GM21529 (cell line): ENCODE results near the gene PLIN4.

ENCODE experiments used
- ATAC-seq: cut with Tn5 transposase; IDR thresholded peaks from one replicate; pipeline ENCODE4 v1.9.1; 2021; ENCODE audit not compliant: unreplicated experiment

The PLIN4 gene

GRCh38 chr19:4493104-4493928 is 25.0 kb downstream of the PLIN4 start:
- no peak for ATAC-seq

DNA sequence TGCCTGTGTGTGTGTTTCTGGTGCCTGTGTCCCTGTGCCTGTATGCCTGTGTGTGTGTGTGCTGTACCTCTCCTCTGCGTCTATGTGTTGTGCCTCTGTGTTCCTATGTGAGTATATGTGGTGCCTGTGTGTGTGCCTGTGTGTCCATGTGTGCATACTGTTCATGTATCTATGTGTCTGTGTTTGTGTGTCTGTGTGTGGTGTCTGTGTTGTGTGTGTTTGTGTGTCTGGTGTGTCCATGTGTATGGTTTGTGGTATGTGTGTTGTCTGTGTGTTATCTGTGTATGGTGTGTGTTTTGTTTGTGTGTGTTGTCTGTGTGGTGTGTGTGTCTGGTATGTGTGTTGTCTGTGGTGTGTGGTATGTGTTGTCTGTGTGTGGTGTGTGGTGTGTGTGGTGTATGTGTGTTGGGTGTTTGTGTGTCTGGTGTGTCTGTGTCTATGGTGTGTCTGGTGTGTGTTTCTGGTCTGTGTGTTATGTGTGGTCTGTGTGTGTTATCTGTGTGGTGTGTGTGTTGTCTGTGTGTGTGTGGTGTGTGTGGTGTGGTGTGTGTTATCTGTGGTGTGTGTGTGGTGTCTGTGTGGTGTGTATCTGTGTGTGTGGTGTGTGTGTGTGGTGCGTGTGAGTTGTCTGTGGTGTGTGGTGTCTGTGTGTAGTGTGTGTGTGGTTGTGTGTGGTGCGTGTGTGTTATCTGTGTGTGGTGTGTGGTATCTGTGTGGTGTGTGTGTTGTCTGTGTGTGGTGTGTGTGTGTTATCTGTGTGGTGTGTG is 25.8 kb downstream of the PLIN4 start:
- no peak for ATAC-seq

DNA sequence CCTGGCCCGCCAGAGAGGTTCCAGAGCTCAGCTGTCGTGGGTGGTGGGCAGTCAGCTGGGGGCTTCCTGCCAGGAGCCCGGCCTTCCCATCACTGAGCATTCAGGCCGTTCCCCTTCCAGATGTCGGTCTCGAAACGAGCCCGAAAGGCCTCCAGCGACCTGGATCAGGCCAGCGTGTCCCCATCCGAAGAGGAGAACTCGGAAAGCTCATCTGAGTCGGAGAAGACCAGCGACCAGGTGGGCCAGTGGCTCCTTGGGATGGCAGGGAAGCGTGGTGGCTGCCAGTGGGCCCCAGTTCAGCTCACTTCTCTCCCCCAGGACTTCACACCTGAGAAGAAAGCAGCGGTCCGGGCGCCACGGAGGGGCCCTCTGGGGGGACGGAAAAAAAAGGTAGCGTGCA is 26.8 kb downstream of the PLIN4 start:
- ATAC-seq: no peak

DNA sequence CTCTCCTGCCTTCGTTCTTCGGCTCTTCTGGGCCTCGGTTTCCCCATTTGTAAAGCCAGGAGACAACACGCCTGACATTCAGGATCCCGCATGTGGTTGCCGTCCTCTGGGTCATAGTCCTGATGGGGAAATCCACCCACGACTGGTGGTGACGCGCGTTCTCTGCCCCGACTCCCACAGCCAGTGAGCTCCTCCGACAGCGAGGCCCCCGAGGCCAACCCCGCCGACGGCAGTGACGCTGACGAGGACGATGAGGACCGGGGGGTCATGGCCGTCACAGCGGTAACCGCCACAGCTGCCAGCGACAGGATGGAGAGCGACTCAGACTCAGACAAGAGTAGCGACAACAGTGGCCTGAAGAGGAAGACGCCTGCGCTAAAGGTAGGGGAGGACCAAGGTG is 29.8 kb downstream of the PLIN4 start:
- no peak for ATAC-seq

DNA sequence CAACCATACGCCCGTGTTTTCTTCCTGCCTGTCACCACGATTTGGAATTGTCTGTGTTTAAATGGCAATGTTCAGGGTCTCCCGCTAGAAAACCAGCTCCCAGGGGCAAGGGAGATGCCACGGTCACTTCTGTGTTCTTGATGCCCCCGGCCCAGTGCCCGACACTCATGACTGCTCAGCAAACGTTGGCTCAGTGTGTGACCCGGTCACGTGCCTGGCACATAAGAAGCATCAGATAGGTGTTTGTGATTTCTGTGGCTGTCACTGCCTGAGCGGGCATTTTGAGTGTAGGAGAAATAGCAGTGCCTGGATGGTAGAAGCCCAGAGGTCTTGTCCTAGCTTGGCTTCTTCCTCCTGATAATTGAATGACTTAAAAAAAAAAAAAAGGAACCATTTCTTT is 30.7 kb downstream of the PLIN4 start:
- no peak for ATAC-seq

DNA sequence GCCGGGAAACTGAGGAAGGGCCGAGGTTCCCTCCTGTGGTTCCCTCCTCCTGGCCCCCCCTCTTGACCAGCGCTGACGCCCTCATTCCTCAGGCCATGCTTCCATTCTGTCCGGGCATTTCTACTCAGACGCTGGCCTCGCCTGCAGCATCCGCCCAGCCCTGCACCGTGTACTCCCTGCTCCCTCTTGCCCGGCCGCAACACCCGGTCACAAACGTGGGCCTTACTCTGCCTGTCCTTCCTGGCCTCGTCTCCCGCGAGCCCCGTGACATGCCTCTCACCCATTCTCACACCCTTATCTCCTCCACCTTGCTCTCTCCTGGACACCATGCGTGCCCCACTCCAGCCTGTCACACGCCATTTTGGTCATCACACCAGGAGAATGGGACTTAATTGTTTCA is 34.9 kb downstream of the PLIN4 start:
- no peak for ATAC-seq

GRCh38 chr19:4482721-4483364 is 35.4 kb downstream of the PLIN4 start:
- ATAC-seq: no peak

- ATAC-seq: no peak
Measured at GRCh38 chr19:4477034-4477801, 41.1 kb downstream of the PLIN4 start.

GRCh38 chr19:4474514-4475022 is 43.7 kb downstream of the PLIN4 start:
- no peak for ATAC-seq

GRCh38 chr19:4473763-4474513 is 44.3 kb downstream of the PLIN4 start:
- ATAC-seq: no peak

- no peak for ATAC-seq
Measured at GRCh38 chr19:4473011-4473762, 45.1 kb downstream of the PLIN4 start.

GRCh38 chr19:4472174-4472974 is 45.9 kb downstream of the PLIN4 start, which contains the start of gene HDGFL2:
TSS of gene HDGFL2 (plus strand) at chr19:4472297. CDS start at chr19:4472351, 54 bp downstream.
- no peak for ATAC-seq

- ATAC-seq: peak; percentile 84
Measured at GRCh38 chr19:4471403-4472173, 46.7 kb downstream of the PLIN4 start.

GRCh38 chr19:4467835-4468234 is 50.5 kb downstream of the PLIN4 start:
- no peak for ATAC-seq

GRCh38 chr19:4464815-4465581 is 53.3 kb downstream of the PLIN4 start:
- ATAC-seq: no peak

GRCh38 chr19:4457654-4458395 is 60.5 kb downstream of the PLIN4 start, which contains the start of gene UBXN6:
TSS of gene UBXN6 (minus strand) at chr19:4457794. CDS start at chr19:4457697, 97 bp downstream.
- peak; percentile 85 for ATAC-seq
